GM23338 (cell line): ENCODE results near the gene PRSS2.
"Not testable (repeated sequence)": the region's sequence is repeated elsewhere in the genome, so short reads cannot be mapped to it uniquely, and the experiment has no call there.

Source experiments
- CREB1 ChIP-seq: fragments of 250-450 bp; sonication (Bioruptor Pico); IDR thresholded peaks from 2 replicates; pipeline ENCODE4 v1.5.0; 2020; ENCODE audit warnings: low read depth, mild to moderate bottlenecking, moderate library complexity
- EZH2 ChIP-seq: fragments of 200-600 bp; sonication (generic); IDR thresholded peaks from one replicate; pipeline ENCODE4 v1.8.0; 2017; ENCODE audit warnings: antibody characterized with exemption, mild to moderate bottlenecking, low read depth; ENCODE audit not compliant: unreplicated experiment
- EZH2phosphoT487 ChIP-seq: fragments of 200-600 bp; sonication (generic); IDR thresholded peaks from one replicate; pipeline ENCODE4 v1.8.1; 2018; ENCODE audit warnings: antibody characterized with exemption; ENCODE audit not compliant: unreplicated experiment
- JUNB ChIP-seq: IDR thresholded peaks from one replicate; pipeline ENCODE4 v1.6.1; 2016; ENCODE audit warnings: antibody characterized with exemption; ENCODE audit not compliant: unreplicated experiment
- NANOG ChIP-seq: IDR thresholded peaks from 2 replicates; pipeline ENCODE4 v1.6.1; 2016; ENCODE audit warnings: antibody characterized with exemption, borderline replicate concordance
- POLR2AphosphoS5 ChIP-seq: IDR thresholded peaks from 2 replicates; pipeline ENCODE4 v1.6.1; 2016; ENCODE audit warnings: antibody characterized with exemption, low read depth
- ZNF331 ChIP-seq: fragments of 250-450 bp; sonication (Bioruptor Pico); IDR thresholded peaks from 2 replicates; pipeline ENCODE4 v1.5.0; 2020; ENCODE audit warnings: low read depth, mild to moderate bottlenecking, moderate library complexity
- TF ChIP-seq, protein P1 (sequence below), 2 experiments: fragments of 200-600 bp in 1 of 2; sonication (generic) in 1 of 2; conservative IDR thresholded peaks; 2 replicates each; pipeline versions ENCODE4 v1.5.1 to v1.6.1; 2016 to 2017; ENCODE audit warnings: antibody characterized with exemption in 2 of 2, low read depth in 2 of 2, mild to moderate bottlenecking in 2 of 2, moderate library complexity in 1 of 2
- TF ChIP-seq, protein P2 (sequence below): IDR thresholded peaks from one replicate; pipeline ENCODE4 v1.6.1; 2018; ENCODE audit warnings: antibody characterized with exemption; ENCODE audit not compliant: unreplicated experiment
- TF ChIP-seq, protein P3 (sequence below): fragments of 250-450 bp; sonication (Bioruptor Pico); IDR thresholded peaks from 2 replicates; pipeline ENCODE4 v1.5.0; 2020; ENCODE audit warnings: mild to moderate bottlenecking, moderate library complexity
- TF ChIP-seq, protein P4 (sequence below): IDR thresholded peaks from 2 replicates; pipeline ENCODE4 v1.6.1; 2016; ENCODE audit warnings: antibody characterized with exemption

DNA sequence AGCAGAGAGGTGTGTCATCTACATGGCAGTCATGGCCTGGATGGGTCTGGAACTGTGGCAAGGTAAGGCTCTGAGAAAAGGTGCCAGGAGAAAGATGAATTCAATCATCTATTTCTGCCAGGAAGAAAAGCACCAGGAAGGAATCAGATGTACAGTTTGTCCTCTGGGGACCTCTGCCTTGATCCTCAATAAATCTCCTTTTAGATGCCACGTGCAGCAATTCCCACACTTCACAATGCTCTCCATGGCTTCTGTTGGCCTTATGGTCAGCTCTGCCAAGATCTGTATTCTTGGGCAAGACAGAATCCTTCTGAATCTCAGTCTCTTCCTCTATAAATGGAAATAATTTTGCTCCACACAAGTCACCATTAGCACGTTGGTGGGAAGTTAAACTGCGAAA is 1.9 kb upstream of the PRSS2 start:
- not testable (repeated sequence) for TF ChIP-seq POLR2AphosphoS5; JUNB; NANOG; EZH2phosphoT487; ZNF331 (CRISPR knock-in tag); CREB1 (CRISPR knock-in tag); EZH2
- TF ChIP-seq, protein P1, sequence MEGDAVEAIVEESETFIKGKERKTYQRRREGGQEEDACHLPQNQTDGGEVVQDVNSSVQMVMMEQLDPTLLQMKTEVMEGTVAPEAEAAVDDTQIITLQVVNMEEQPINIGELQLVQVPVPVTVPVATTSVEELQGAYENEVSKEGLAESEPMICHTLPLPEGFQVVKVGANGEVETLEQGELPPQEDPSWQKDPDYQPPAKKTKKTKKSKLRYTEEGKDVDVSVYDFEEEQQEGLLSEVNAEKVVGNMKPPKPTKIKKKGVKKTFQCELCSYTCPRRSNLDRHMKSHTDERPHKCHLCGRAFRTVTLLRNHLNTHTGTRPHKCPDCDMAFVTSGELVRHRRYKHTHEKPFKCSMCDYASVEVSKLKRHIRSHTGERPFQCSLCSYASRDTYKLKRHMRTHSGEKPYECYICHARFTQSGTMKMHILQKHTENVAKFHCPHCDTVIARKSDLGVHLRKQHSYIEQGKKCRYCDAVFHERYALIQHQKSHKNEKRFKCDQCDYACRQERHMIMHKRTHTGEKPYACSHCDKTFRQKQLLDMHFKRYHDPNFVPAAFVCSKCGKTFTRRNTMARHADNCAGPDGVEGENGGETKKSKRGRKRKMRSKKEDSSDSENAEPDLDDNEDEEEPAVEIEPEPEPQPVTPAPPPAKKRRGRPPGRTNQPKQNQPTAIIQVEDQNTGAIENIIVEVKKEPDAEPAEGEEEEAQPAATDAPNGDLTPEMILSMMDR (conservative IDR thresholded peaks at IDR 0.05; ENCODE audit: low read depth in 2 of 2): not testable (repeated sequence)
- TF ChIP-seq, protein P2, sequence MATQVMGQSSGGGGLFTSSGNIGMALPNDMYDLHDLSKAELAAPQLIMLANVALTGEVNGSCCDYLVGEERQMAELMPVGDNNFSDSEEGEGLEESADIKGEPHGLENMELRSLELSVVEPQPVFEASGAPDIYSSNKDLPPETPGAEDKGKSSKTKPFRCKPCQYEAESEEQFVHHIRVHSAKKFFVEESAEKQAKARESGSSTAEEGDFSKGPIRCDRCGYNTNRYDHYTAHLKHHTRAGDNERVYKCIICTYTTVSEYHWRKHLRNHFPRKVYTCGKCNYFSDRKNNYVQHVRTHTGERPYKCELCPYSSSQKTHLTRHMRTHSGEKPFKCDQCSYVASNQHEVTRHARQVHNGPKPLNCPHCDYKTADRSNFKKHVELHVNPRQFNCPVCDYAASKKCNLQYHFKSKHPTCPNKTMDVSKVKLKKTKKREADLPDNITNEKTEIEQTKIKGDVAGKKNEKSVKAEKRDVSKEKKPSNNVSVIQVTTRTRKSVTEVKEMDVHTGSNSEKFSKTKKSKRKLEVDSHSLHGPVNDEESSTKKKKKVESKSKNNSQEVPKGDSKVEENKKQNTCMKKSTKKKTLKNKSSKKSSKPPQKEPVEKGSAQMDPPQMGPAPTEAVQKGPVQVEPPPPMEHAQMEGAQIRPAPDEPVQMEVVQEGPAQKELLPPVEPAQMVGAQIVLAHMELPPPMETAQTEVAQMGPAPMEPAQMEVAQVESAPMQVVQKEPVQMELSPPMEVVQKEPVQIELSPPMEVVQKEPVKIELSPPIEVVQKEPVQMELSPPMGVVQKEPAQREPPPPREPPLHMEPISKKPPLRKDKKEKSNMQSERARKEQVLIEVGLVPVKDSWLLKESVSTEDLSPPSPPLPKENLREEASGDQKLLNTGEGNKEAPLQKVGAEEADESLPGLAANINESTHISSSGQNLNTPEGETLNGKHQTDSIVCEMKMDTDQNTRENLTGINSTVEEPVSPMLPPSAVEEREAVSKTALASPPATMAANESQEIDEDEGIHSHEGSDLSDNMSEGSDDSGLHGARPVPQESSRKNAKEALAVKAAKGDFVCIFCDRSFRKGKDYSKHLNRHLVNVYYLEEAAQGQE: not testable (repeated sequence)
- TF ChIP-seq, protein P3, sequence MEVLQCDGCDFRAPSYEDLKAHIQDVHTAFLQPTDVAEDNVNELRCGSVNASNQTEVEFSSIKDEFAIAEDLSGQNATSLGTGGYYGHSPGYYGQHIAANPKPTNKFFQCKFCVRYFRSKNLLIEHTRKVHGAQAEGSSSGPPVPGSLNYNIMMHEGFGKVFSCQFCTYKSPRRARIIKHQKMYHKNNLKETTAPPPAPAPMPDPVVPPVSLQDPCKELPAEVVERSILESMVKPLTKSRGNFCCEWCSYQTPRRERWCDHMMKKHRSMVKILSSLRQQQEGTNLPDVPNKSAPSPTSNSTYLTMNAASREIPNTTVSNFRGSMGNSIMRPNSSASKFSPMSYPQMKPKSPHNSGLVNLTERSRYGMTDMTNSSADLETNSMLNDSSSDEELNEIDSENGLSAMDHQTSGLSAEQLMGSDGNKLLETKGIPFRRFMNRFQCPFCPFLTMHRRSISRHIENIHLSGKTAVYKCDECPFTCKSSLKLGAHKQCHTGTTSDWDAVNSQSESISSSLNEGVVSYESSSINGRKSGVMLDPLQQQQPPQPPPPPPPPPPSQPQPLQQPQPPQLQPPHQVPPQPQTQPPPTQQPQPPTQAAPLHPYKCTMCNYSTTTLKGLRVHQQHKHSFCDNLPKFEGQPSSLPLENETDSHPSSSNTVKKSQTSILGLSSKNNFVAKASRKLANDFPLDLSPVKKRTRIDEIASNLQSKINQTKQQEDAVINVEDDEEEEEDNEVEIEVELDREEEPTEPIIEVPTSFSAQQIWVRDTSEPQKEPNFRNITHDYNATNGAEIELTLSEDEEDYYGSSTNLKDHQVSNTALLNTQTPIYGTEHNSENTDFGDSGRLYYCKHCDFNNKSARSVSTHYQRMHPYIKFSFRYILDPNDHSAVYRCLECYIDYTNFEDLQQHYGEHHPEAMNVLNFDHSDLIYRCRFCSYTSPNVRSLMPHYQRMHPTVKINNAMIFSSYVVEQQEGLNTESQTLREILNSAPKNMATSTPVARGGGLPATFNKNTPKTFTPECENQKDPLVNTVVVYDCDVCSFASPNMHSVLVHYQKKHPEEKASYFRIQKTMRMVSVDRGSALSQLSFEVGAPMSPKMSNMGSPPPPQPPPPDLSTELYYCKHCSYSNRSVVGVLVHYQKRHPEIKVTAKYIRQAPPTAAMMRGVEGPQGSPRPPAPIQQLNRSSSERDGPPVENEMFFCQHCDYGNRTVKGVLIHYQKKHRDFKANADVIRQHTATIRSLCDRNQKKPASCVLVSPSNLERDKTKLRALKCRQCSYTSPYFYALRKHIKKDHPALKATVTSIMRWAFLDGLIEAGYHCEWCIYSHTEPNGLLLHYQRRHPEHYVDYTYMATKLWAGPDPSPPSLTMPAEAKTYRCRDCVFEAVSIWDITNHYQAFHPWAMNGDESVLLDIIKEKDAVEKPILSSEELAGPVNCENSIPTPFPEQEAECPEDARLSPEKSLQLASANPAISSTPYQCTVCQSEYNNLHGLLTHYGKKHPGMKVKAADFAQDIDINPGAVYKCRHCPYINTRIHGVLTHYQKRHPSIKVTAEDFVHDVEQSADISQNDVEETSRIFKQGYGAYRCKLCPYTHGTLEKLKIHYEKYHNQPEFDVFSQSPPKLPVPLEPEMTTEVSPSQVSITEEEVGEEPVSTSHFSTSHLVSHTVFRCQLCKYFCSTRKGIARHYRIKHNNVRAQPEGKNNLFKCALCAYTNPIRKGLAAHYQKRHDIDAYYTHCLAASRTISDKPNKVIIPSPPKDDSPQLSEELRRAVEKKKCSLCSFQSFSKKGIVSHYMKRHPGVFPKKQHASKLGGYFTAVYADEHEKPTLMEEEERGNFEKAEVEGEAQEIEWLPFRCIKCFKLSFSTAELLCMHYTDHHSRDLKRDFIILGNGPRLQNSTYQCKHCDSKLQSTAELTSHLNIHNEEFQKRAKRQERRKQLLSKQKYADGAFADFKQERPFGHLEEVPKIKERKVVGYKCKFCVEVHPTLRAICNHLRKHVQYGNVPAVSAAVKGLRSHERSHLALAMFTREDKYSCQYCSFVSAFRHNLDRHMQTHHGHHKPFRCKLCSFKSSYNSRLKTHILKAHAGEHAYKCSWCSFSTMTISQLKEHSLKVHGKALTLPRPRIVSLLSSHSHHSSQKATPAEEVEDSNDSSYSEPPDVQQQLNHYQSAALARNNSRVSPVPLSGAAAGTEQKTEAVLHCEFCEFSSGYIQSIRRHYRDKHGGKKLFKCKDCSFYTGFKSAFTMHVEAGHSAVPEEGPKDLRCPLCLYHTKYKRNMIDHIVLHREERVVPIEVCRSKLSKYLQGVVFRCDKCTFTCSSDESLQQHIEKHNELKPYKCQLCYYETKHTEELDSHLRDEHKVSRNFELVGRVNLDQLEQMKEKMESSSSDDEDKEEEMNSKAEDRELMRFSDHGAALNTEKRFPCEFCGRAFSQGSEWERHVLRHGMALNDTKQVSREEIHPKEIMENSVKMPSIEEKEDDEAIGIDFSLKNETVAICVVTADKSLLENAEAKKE (CRISPR knock-in tag): not testable (repeated sequence)
- TF ChIP-seq, protein P4, sequence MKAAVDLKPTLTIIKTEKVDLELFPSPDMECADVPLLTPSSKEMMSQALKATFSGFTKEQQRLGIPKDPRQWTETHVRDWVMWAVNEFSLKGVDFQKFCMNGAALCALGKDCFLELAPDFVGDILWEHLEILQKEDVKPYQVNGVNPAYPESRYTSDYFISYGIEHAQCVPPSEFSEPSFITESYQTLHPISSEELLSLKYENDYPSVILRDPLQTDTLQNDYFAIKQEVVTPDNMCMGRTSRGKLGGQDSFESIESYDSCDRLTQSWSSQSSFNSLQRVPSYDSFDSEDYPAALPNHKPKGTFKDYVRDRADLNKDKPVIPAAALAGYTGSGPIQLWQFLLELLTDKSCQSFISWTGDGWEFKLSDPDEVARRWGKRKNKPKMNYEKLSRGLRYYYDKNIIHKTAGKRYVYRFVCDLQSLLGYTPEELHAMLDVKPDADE: not testable (repeated sequence)
